NCI-H446 (cell line): ENCODE results near the gene GRIN3B.
A peak's percentile ranks its signal among the peaks of the same experiment; 100 is the strongest.

ENCODE experiments used
- DNase-seq, 2 experiments: peaks; one replicate each; lab custom pipeline; 2025; lab: John Stamatoyannopoulos, UW

GRIN3B gene

GRCh38 chr19:991174-991931 is 8.9 kb upstream of the GRIN3B start:
- DNase-seq, result peak in 1 of 2 experiments; percentile 31

GRCh38 chr19:991932-992669 is 8.1 kb upstream of the GRIN3B start:
- DNase-seq, result no peak

- DNase-seq, result no peak
These were observed 7.6 kb upstream of the GRIN3B start for GRCh38 chr19:992670-993055.

- no peak for DNase-seq
These were observed 6.8 kb upstream of the GRIN3B start for GRCh38 chr19:993361-993830.

GRCh38 chr19:993831-994393 is 6.3 kb upstream of the GRIN3B start:
- DNase-seq, result no peak

DNA sequence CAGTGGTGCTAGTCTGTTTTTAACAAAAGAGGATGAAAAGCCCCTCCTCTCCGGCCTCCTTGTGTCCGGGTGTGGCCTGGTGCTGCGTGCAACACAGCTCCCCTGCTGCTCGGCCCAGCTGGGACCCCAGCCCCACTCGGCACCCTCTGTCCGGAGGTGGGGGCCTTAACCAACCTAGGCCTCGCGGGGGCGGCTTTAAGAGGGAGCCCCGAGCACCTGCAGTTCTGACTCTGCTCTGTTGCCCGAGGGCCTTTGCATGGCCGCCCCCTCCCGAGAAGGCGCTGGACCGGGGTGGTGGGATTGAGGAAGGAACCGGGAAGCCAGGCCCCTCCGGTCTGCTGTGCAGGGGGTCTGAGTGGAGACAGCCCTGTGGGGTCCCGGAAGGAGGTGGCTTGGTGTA is 5.7 kb upstream of the GRIN3B start:
- DNase-seq, result no peak

GRCh38 chr19:995051-995827 is 5.0 kb upstream of the GRIN3B start:
- DNase-seq, result peak in 1 of 2 experiments; percentile 23

GRCh38 chr19:996051-996838 is 4.0 kb upstream of the GRIN3B start:
- peak in 1 of 2 experiments; percentile 43 for DNase-seq

- no peak for DNase-seq
These were observed 2.2 kb upstream of the GRIN3B start for GRCh38 chr19:998064-998463.

- DNase-seq, result no peak
These were observed 870 bp upstream of the GRIN3B start for GRCh38 chr19:999379-999719.

DNA sequence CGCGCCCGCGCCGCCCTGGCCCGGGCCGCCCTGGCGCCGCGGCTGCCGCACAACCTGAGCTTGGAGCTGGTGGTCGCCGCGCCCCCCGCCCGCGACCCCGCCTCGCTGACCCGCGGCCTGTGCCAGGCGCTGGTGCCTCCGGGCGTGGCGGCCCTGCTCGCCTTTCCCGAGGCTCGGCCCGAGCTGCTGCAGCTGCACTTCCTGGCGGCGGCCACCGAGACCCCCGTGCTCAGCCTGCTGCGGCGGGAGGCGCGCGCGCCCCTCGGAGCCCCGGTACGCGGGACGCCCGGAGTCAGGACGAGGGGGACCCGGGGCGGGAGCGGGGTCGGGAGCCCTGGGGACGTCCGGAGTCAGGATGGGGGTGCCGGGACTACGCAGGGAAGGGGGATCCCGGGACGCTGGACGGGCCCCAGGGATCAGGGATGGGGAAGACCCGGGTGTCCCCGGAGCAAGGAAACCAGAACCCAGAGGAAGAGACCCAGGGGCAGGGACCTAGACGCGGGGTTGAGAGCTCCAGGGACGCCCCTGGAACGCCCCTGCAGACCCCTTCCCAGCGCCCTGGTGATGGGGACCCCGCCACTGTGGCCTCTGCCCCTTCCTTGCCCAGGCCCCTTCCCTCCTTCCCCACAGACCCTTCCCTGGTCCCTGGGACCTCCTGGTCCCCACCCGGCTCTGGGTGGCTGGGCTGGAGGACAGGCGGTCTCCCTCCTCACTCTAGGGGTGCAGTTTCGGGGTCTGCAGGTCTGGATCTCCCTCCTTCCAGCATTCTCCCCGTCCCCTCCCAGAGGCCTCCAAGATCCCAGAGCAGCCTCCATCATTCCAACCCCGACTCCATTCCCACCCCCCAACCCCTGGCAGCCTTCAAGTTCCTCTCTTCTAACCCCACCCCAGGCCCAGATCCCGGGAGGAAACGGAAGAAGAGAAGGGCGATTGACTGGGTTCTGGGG is 645 bp downstream of the GRIN3B start:
- DNase-seq, result no peak

GRCh38 chr19:1001538-1002166 is 1.4 kb downstream of the GRIN3B start:
- peak in 1 of 2 experiments; percentile 56 for DNase-seq

DNA sequence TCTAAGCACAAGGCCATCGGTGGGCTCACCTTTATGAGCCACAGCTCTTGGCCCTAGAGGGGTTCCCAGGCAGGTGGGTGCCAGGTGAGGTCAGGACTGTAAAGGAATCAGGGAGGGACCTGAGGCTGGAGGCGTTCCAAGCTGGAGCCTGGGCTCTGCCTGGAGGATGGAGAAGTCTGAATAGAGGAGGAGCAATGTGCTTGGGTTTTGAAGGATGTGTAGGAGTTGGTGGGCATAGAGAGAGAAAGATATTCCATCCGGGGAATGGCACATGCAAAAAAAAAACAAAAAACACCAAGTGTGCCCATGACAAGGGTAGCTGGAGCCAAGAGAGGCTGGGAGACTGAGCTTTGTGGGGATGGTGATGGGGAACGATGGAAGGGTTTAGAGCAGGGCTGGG is 2.4 kb downstream of the GRIN3B start:
- no peak for DNase-seq

GRCh38 chr19:1003283-1003682 is 3.1 kb downstream of the GRIN3B start:
- DNase-seq, result no peak

DNA sequence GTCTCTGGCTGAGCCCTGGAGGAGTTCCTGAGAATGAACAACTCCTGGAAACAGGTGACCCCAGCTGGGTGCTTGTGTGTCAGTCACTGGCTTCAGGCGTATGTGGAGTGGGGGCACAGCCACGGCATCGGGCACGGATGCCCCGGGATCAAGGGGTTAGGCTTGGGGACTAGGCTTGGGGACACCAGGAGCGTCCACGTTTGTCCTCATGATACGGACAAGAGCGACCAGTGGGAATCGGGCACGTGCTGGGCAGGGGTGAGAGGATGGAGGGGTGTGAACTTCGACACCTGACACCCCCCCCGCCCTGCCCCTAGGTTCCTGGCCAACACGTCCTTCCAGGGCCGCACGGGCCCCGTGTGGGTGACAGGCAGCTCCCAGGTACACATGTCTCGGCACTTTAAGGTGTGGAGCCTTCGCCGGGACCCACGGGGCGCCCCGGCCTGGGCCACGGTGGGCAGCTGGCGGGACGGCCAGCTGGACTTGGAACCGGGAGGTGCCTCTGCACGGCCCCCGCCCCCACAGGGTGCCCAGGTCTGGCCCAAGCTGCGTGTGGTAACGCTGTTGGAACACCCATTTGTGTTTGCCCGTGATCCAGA is 4.1 kb downstream of the GRIN3B start:
- DNase-seq, result no peak

DNA sequence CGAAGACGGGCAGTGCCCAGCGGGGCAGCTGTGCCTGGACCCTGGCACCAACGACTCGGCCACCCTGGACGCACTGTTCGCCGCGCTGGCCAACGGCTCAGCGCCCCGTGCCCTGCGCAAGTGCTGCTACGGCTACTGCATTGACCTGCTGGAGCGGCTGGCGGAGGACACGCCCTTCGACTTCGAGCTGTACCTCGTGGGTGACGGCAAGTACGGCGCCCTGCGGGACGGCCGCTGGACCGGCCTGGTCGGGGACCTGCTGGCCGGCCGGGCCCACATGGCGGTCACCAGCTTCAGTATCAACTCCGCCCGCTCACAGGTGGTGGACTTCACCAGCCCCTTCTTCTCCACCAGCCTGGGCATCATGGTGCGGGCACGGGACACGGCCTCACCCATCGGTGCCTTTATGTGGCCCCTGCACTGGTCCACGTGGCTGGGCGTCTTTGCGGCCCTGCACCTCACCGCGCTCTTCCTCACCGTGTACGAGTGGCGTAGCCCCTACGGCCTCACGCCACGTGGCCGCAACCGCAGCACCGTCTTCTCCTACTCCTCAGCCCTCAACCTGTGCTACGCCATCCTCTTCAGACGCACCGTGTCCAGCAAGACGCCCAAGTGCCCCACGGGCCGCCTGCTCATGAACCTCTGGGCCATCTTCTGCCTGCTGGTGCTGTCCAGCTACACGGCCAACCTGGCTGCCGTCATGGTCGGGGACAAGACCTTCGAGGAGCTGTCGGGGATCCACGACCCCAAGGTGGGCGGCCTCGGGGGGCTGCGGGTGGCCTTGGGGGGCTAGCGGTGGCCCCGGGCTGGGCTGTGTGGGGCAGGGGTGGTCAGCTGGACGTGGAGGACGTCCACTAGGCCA is 4.8 kb downstream of the GRIN3B start:
- DNase-seq, result no peak

DNA sequence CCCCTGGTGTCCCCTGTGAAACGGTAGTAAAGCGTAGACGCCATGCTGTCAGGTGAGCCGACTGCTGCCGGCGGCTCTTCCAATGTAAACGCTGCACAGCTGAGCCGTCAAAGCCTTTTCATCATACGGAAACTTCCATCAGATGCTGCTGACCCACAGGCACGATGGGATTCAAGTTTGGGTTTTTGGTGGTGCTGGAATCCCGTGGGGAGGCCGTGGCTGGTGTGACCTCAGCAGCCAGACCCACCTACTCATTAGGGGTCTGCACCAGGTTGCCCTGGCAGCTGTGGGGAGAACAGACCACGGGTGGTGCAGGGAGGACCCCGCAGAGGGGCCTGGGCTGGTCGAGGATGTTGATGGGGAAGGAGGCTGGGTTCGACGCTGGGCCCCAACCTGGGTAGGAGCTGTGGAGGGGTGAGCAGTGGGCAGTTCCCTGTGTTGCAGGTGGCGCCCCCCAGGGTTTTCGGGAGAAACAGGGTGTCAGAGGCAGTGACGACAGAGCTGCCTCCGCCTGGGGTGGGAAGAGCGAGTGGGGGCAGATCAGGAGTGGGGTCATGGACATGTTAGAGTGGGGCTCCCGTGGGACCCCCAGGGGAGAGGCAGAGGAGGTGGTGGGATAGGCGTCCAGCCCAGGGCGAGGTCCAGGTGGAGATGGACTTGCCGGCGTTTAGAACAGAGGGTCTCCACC is 6.6 kb downstream of the GRIN3B start:
- no peak for DNase-seq
